ENCODE measurements around the gene PRDM16.

PRDM16 gene

DNA sequence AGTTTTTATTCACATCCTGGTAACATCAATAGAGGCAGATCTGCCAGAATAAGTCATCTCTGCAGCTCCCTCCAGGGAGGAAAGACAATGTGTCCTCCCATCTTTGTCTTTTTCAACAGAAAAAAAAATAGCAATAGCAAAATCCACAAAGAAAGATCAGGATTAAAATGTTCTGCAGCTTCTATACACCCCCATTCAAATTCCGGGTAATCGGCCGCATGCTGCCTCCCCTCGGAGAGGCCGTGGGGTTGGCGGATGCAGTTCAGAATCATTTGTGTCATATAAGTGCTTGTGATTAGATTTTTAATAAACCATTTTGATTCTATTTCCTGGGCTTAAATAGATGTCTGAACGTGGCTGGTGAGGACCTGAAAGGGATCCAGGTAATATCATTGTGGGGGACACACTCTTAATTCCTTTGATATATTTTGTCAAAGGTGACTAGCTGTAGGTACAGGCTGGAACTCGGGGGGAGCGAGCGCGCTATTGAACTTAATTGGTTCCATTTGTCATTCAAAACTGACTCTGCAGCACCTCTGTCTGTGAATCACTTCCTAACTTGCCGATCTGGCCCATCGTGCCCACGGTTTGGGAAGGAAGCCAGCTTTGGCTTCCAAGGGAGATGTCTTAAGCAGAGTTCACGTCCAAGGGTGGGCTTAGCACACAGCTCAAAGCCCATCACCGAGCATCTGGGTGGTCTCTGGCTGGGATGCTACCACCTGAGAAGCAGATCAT lies 299.9 kb downstream of the PRDM16 start:
- DNase-seq: no peak

DNA sequence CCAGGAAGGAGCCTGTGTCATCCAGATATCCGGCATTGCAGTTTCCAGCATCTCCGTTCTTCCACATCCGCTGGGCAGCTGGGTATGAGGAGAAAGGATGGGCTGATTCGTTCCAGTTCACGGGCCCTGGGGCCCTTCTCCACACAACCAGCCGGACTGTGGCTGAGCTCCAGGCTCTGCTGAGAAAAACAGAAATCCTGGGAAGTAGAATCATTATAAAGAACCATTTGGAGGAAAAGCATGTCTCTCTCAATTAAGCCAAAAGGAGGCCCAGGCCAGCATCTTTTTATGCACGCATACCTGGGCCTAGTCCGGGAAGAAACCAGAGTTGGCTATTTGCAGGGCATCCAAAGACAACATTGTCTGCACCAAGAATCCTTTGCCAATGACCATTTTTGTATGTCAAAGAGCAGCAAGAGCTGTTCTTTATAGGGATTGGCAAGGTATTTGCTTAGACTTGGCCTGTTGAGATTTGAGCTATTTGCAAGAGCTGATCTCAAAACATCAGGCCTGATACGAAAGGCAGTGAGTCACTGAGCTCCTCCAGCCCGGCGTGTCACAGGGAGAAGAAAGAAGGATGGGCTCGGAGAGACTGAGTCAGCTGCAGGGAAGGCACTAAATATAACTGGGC lies 300.6 kb downstream of the PRDM16 start:
- DNase-seq: no peak

DNA sequence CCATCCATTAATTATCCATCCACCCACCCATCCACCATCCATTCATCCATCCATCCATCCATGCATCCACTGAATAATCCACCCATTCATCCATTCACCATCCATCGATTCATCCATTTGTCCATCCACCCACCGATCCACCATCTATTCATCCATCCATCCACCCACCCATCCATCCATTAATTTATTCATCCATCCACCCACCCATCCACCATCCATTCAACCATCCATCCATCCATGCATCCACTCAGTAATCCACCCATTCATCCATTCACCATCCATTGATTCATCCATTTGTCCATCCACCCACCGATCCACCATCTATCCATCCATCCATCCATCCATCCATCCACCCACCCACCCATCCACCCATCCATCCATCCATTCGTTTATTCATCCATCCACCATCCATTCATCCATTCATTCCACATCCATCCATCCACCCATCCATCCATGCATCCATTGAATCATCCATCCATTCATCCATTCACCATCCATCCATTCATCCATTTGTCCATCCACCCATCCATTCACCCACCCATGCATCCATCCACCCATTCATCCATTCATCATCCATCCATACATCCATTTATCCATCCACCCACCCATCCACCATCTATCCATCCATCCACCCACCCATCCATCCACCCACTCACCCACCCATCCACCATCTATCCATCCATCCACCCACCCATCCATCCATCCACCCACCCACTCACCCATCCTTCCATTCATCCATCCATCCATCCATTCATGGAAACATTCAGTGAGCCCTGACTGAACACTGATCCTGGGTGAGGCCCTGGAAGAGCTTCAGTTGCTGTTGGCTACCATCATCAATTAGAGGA lies 302.1 kb downstream of the PRDM16 start:
- no peak for DNase-seq

DNA sequence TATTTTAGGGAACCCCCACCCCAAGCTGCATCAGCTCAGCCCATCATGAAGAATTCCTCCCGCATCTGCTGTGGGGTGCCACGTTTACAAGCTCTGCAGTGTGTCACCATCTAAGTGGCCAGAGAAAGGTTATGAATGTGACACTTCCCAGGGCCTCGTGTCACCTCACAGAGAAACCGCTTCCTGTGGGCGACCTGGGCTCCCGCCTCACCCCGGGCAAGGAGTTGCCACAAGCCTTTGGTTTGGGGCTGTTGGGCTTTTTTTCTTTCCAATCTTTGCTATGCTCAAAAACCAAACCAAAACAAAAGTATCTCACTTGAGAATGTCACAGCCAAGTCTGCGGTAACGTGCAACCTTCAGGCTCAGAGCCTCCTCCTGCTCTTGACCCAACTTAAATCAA lies 303.3 kb downstream of the PRDM16 start:
- no peak for DNase-seq

DNA sequence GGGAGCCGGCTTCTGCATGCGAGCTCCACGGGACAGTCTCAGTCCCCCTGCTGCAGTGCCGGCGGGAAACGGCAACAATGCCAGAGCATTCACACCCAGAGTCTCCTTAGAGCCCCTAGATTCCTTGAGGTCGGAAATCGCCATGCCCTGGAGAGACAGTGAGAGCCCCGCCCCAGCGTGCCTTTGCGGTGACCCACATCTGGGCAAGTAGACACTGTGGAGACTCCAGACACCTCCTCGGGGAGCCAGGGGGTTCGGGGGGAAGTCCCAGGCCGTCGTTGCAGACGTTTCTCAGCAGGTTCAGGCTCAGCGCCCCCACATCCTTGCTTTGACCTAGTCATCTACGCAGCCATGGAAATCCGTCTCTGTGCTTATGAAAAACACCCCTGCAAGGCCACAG lies 304.2 kb downstream of the PRDM16 start:
- DNase-seq: no peak

DNA sequence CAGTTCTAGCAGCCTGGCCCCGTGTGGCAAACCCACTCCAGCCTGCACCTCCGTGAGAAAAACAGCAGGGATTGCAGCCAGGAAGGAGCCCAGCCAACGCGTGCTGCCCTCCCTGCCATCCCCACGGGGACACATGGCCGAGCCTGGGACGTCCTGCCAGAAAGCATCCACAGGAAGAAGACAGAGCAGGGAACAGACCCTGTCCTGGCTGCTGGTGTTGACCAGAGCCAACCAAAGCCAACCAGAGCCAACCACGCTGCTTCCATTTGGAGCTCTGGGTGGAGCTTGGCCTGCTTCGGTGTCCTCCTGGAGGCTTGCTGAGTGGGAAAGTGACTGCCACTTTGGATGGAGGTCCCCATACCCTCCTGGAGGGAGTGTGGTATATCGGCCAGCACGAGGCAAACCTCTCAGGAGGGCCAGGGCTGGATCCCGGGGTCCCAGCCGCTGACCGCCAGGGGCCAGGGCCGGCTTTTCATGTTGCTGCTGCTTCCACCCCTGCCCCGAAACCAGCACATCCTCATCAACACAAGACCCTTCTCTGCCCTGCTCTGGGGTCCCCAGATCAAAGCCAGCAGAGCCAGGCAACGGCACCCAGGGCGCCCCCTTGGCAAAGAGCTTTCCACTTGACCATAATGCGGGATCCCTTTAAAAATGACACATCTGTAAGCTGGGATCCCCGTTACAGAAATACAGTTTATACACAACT lies 304.9 kb downstream of the PRDM16 start:
- DNase-seq: no peak

DNA sequence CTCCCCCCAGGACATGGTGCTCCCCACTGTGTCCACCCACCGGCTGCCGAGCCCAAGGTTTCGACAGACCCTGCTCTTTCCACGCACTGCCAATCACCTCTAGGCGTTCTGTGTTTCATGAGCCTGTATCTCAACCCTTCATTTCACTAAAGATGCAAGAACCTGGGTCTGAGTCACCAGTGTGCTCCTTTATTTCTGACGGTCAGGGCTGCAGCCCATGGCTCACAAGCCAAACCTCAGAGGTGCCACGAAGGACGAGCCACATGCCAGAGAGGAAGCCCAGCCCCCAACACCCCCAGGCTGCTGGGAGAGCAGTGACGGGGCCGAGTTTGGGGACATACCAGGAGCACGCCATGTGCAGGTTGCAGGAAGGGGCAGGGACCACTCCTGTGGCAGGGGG lies 306.2 kb downstream of the PRDM16 start:
- no peak for DNase-seq

DNA sequence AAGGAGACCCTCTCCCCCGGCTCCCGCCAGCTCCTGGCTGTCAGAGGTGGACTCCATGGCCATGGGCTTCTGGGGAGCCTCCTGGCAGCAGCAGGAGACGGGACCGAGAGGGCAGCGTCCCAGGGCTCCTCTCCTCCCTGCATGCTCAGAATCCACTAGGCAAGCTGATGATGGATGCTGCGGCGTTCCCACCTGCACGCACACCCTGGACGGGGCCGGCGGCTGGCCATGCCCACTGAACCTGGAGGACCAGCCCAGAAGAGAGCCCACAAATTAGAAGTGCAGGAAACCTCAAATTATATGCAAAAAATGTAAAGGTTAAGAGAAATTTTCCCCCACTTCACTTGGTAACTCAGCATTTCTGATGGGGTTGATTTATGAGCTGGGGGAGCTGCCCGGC lies 308.2 kb downstream of the PRDM16 start:
- DNase-seq: no peak

DNA sequence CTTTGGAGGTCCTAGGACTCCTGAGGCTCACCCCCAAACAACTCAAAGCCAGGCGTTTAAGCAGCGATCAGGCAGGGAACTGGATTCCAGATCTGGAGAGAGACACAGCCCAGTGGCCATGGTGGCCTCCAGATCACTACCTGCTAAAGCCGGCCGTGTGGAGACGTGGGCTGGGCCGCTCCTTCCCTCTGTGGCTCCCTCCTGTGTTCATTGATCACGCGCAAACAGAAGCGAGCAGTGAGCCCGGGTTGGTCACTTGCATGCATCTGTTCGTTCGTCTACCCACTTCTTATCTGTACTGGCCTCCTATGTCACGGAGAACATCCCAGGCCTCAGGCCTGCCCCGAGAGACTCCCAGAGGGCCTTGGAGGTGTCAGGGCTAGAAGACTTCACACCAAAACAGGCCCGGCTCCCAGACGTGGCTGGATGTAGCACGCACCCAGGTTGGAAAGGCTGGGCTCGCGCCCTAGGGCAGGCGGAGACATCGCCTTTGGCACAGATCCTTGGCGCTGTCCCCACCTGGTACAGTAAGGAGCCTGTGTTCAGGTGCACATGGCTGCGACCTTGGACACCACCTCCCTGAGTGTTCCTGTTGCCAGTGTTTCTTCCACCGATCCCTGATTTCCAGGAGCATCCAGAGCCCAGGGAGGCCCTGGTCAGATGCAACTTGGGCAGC lies 308.7 kb downstream of the PRDM16 start:
- DNase-seq: no peak

DNA sequence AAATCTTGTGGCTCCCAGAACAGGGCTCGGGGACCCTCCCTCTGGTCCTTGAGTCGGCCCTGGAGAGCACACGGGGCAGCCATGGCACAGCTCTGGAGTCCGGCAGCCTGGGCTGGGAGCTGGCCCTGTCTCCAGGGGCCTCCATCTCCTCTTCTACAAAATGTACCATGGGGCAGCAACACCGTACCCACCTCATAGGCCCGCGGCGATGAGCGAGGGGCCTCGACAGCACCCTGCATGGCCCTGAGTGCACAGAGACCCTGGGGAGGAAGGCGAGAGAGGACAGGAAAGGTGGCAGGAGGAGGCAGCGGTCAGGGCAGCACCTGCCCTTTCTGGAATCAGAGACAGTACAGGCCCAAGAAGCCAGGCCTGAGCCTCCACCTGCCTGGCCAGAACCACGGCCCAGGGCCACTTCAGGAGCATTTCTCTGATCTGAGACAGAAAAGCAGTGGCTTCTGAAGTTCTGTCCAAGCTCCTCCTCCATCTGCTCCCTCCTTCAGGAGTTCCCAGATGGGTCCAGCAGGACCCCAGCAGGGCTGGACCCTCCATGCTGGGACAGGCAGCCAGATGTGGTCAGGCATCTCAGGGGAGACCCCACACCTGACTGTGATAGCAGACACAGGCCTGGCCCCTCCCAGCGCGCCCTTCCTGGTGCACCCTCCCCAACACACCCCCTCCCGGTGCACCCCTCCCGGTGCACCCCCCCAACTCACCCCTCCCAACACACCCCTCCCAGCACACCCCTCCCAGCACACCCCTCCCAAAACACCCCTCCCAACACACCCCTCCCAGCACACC lies 309.6 kb downstream of the PRDM16 start:
- DNase-seq: no peak

DNA sequence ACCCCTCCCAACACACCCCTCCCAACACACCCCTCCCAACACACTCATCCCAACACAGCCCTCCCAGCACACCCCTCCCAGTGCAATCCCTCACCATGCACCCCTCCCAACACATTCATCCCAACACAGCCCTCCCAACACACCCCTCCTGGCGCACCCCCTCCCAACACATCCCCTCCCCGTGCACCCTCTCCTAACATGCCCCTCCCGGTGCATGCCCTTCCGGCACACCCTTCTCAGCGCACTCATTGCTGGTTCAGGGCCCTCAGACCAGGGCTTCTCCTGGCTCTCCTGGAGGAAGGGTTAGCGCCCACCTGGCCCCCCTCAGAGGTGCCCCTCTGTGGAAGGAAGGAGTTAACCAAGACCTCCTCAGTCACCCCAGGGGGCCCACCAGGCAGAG lies 310.9 kb downstream of the PRDM16 start:
- no peak for DNase-seq

DNA sequence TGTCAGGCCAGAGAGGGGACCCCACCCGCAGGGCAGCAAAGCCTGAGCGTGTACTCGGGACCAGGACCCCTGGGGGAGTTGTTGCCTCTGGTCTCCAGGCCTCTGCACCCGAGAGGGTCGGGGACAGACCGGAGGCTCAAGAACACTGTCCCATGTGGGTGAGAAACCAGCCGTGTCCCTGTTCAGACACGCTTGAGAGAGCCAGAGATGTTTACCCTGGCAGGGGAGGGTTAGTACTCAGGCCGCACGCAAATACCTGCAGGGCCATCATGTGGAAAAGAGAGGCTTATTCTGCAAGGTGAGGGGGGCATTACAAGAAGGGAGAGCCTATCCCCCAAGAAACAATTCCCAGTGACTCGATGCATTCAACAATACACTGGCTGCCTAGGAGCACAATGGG lies 311.5 kb downstream of the PRDM16 start:
- no peak for DNase-seq

DNA sequence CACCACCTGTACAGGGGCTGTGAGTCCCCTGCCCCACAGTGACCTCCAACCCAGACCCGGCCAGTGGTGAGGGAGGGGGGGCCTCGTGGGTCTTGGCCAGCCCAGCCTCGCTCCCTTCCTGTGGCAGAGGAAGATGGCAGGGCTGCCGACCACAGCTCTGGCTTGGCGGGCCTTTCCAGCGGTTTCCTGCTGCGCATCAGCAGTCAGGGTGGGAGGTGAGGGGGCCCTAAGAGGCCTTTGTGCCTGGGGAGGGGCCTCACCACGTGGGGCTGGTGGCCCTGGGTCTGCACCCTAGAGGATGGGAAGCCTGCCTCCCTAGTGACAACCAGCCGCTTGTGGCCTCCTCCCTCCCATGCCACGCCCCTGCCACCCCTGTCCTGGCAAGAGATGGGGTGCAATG lies 312.9 kb downstream of the PRDM16 start:
- no peak for DNase-seq

DNA sequence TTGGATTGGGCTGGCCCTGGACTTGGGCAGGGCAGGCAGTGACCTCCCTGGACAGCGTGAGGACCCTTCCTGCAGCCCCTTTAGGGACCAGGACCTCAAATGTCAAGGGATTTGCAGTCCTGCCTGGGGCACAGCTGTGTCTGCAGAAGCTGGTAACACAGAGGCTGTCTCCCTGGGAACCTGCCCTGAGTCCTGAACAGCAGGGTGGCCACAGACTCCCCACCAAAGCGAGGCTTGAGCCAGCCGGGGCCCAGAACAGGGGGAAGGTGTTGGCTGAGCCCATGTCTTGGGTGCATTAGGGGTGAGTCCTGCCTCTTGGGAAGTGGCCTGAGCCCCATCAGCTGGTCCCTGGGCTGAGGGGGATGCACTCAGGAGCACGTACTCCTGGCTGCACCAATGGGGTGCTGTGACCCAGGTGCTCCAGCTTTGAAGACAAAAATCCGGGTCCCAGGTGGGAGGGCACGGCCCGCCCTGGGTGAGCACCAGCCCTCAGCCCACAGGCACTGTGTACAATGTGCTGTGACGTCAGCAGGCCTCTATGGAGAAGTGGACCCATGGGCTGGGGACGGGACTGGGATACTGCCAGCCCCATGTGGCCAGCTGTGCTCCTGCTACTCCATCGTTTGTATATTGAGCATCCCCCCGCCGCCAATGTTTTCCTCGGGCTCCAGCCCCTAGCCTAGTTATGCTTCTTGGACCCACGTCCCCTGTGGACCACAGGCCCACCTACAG lies 313.5 kb downstream of the PRDM16 start:
- no peak for DNase-seq

DNA sequence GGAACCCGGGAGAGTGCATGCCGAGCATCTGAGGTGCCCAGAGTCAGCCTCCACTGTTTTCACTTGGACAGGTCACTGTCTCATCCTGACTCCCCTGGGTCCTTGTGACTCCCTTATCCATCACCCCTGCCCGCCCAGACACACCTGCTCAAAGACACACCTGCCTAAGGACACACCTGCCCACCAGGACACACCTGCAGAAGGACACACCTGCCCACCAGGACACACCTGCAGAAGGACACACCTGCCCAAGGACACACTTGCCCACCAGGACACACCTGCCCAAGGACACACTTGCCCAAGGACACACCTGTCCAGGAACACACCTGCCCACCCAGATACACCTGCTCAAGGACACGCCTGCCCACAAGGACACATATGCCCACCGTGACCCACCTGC lies 314.7 kb downstream of the PRDM16 start:
- DNase-seq: no peak

DNA sequence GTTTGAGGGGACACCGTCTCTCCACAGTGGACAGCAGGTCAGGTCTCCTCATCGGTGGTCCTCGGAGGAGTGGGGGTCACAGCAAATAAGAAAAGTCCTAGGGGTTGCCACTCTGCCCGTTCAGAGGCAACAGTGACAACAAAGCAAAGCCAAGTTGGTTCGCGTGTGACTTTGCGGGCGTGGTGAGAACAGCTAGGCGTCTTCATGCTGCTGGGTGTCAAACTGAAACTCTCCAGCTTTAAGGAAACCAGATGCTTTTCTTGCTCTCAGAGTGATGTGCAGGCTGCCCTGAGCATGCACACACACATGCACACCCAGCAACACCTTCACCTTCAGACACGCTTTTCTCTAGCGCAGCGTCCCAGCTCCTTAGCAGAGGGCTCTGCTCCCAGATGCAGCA lies 315.4 kb downstream of the PRDM16 start:
- DNase-seq: no peak

DNA sequence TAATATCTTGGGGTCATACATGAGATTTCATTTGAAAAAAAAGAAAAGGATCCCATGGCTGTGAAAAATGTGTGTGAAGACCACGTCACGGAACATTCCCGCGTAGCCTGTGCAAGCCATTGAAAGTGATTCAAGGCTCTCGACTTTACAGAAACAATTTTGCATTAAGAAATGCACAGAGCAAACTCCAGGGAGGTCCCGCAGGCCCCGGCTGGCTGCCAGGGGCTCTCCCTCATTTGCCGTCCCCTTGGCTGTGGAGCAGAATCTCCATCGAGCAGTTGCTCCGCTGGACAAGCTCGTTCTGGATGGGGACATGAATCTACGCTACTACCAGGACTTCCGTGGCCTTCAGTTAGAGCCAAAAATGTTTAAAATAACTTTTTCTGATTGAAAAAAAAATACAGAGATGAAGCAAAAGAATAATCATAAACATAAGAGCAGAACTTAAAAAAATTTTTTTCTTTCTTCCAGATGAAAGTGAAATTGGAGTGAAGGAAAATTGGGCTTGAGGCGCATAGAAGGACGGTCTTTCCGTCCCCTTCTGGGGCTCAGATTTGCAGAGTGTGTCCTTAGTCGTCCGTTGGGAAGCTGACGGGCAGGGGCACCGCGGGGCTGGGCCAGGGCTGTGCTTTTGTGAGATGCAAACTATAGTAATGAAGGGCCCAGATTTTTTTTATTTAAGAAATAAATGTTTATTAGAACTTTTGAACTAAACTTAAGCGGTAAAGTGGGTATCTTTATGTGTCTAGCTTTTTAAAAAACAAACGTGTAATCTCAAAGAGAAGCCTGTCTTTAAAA lies 317.4 kb downstream of the PRDM16 start:
- no peak for DNase-seq

DNA sequence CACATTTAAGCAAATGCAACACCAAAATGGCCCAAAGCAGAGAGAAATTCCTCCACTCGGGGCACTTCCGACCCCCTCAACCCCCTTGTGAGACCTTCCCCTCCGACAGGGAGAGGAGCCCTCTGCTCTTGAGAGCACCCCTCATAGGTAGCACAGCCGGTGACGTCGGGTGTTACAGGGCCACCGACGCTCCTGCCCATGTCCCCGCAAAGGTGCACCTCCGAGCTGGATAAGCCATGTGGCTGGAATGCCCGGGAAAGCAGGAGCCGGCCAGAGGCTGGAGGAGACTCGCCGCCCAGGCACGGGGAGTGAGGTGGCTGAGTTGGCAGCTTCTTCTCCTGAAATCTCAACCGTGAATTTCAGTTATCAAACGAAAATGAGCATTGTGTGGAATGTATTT lies 318.4 kb downstream of the PRDM16 start:
- no peak for DNase-seq

DNA sequence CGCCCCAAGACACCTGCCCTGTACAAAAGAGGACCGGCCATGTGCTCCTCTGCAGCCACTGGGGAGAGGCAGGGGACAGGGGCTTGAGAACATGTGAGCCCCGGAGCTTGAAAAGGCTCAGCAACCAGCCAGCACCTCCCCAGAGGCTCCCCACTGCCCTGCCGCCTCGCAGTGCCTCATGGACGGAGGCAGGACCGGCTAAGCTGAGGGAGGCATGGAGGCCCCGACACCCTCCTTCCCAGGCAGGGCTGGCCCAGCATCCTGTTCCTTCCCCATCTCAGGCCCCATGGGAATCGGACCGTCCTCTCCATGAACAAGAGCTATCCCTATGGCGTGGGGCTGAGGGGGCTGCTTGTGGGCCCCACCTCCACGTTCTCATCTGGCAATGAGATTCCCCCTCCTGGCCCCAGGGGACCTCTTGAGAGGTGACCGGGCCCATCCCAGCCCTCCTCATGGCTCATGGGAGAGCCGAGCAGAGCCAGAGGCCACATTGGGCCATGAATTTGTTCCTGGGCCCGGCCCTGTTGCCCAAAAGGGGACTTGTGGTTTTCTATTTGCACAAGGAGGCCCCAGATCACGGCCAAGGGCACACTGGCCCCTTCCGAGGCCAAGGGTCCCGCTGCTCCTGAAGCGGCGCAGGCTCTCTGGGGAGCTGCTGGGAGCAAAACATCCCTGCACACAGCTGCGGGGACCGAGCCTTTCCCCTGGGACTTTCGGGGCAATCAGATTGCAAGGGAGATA lies 320.3 kb downstream of the PRDM16 start:
- DNase-seq: no peak

DNA sequence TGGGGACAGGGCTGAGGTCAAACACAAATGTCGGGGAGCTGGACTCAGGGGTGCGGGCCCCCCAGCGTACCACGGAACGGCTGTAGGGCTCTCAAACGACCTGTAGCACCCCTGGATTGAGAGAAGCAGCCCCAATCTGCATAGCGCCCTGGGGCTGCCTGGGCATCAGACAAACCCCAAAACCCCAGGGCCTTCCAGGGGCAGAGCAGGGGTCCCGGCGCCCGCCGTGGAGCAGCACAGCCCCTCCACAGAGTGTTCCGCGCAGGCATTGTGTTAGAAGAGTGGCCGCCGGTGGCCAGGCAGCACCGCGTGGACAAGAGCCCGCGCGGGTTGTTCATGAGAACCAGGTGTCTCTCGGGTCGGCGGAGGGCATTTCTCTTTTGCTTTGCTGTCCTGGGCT lies 321.3 kb downstream of the PRDM16 start:
- no peak for DNase-seq

Measured in NCI-H524 (cell line).